ENCODE data around the gene NCR1. TPM values are rescaled to one million over a fixed set of nuclear protein-coding genes. Genes with fewer than 3 reads are reported as not detected.
"Not testable (repeated sequence)": the region's sequence is repeated elsewhere in the genome, so short reads cannot be mapped to it uniquely, and the experiment has no call there.

The NCR1 gene
- total RNA-seq, 4 donors from 2014 or later: not detected

DNA sequence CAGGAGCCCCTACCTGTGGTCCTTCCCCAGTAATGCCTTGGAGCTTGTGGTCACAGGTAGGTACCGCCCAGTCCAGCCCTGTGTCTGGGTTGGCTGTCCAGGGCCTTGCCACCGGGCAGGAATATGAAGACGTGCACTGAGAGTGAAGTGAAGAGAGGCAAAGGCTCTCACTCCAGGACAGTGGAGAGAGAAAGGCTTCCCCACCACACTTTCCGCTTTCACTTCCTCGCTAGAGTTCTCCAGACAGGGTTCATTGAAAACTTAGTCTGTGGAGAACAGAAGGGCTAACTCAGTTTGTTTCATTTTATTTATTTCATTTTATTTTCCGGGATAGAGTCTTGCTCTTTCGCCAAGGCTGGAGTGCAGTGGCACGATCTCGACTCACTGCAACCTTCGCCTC is 17.7 kb upstream of the NCR1 start:
- intact Hi-C loops (cut with DNase I; ENCODE audit: low total_unique reads) (no loop called here), in situ Hi-C loops (cut with MboI; ENCODE audit: low sequenced_read_pairs in 4 of 4) (no loop called here)
- DNase-seq: no peak
- ATAC-seq: no peak
- H3K4me1 ChIP-seq: no peaks in the 10 kb centered on the region
- no peaks in the 10 kb centered on the region for H3K36me3 ChIP-seq
- no peak for TF ChIP-seq POLR2A (IDR thresholded peaks at IDR 0.05)
- TF ChIP-seq, protein P1, sequence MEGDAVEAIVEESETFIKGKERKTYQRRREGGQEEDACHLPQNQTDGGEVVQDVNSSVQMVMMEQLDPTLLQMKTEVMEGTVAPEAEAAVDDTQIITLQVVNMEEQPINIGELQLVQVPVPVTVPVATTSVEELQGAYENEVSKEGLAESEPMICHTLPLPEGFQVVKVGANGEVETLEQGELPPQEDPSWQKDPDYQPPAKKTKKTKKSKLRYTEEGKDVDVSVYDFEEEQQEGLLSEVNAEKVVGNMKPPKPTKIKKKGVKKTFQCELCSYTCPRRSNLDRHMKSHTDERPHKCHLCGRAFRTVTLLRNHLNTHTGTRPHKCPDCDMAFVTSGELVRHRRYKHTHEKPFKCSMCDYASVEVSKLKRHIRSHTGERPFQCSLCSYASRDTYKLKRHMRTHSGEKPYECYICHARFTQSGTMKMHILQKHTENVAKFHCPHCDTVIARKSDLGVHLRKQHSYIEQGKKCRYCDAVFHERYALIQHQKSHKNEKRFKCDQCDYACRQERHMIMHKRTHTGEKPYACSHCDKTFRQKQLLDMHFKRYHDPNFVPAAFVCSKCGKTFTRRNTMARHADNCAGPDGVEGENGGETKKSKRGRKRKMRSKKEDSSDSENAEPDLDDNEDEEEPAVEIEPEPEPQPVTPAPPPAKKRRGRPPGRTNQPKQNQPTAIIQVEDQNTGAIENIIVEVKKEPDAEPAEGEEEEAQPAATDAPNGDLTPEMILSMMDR (IDR thresholded peaks at IDR 0.05 in 4 of 5, conservative IDR thresholded peaks at IDR 0.05 in 1 of 5): no peak
- no peaks in the 10 kb centered on the region for H3K9me3 ChIP-seq
- no peak overlapping the region for H3K27ac ChIP-seq
- no peaks in the 10 kb centered on the region for H3K27me3 ChIP-seq
- H3K4me3 ChIP-seq: no peak overlapping the region

- intact Hi-C loops (cut with DNase I; ENCODE audit: low total_unique reads) (no loop called here), in situ Hi-C loops (cut with MboI; ENCODE audit: low sequenced_read_pairs in 4 of 4) (no loop called here)
- ATAC-seq (no peak), DNase-seq (no peak)
- H3K27ac ChIP-seq: no peak overlapping the region
- H3K4me3 ChIP-seq: no peak overlapping the region
- no peaks in the 10 kb centered on the region for H3K4me1 ChIP-seq
- H3K27me3 ChIP-seq: no peaks in the 10 kb centered on the region
- H3K9me3 ChIP-seq: no peaks in the 10 kb centered on the region
- no peaks in the 10 kb centered on the region for H3K36me3 ChIP-seq
- no peak for TF ChIP-seq POLR2A (IDR thresholded peaks at IDR 0.05)
- TF ChIP-seq, protein P1 (IDR thresholded peaks at IDR 0.05 in 4 of 5, conservative IDR thresholded peaks at IDR 0.05 in 1 of 5): no peak
Measured at GRCh38 chr19:54889566-54889965, 16.4 kb upstream of the NCR1 start.

DNA sequence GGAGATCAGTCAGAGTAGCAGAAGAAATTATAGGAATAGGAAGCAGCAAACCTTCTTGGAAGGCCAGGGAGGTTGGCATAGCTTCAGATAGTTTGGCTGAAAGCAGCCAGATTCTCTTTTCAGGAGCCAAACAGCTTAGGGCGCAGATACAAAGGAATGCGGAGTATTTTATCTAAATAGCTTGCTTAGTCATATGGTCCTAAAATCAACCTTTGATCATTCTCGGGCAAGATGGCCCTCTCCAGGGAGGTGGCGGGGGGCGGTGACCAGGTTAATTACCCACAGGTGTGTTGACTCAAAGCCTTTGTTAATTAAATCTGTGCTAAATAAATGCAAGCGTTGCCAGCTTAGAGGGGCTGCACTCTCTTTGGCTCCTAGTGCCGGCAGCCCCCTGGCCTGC is 12.5 kb upstream of the NCR1 start:
- Histone ChIP-seq H3K4me1 (no peaks in the 10 kb centered on the region), H3K27me3 (no peaks in the 10 kb centered on the region), H3K4me3 (no peak overlapping the region), H3K27ac (no peak overlapping the region), H3K36me3 (no peaks in the 10 kb centered on the region), H3K9me3 (no peaks in the 10 kb centered on the region)
- DNase-seq (no peak), ATAC-seq (no peak)
- intact Hi-C loops (cut with DNase I; ENCODE audit: low total_unique reads): no loop called here
- in situ Hi-C loops (cut with MboI; ENCODE audit: low sequenced_read_pairs in 4 of 4): no loop called here
- TF ChIP-seq POLR2A (IDR thresholded peaks at IDR 0.05): no peak
- TF ChIP-seq, protein P1 (IDR thresholded peaks at IDR 0.05 in 4 of 5, conservative IDR thresholded peaks at IDR 0.05 in 1 of 5): no peak

GRCh38 chr19:54894106-54894505 is 11.8 kb upstream of the NCR1 start:
- DNase-seq; H3K36me3 ChIP-seq; H3K9me3 ChIP-seq; H3K4me3 ChIP-seq; H3K27ac ChIP-seq; ATAC-seq; intact Hi-C loops (cut with DNase I; ENCODE audit: low total_unique reads); in situ Hi-C loops (cut with MboI; ENCODE audit: low sequenced_read_pairs in 4 of 4); H3K4me1 ChIP-seq; H3K27me3 ChIP-seq: not testable (repeated sequence)

DNA sequence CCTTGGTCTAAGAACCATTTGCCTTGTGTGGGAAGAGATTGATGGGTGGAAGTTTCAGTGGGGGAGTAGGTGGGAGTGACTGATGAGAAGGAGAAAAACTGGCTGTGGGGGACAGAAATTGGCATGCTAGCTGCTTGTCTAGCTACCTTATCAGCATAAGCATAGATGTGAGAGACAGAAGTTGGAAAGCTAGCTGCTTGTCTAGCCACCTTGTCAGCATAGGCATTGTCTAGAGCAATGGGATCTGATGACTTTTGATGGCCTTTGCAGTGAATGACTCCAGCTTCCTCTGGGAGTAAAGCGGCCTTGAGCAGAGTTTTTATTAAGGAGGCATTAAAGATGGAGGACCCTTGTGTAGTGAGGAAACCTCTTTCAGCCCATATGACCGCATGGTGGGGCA is 9.9 kb upstream of the NCR1 start:
- Histone ChIP-seq H3K36me3 (no peaks in the 10 kb centered on the region), H3K9me3 (no peaks in the 10 kb centered on the region), H3K4me1 (no peaks in the 10 kb centered on the region), H3K27me3 (no peaks in the 10 kb centered on the region), H3K27ac (no peak overlapping the region), H3K4me3 (no peak overlapping the region)
- in situ Hi-C loops (cut with MboI; ENCODE audit: low sequenced_read_pairs in 4 of 4) (no loop called here), intact Hi-C loops (cut with DNase I; ENCODE audit: low total_unique reads) (no loop called here)
- no peak for TF ChIP-seq POLR2A (IDR thresholded peaks at IDR 0.05)
- TF ChIP-seq, protein P1 (IDR thresholded peaks at IDR 0.05 in 4 of 5, conservative IDR thresholded peaks at IDR 0.05 in 1 of 5): no peak
- DNase-seq: no peak
- ATAC-seq: no peak

GRCh38 chr19:54898685-54899084 is 7.3 kb upstream of the NCR1 start:
- H3K4me1 ChIP-seq; H3K27ac ChIP-seq; intact Hi-C loops (cut with DNase I; ENCODE audit: low total_unique reads); ATAC-seq; in situ Hi-C loops (cut with MboI; ENCODE audit: low sequenced_read_pairs in 4 of 4); H3K27me3 ChIP-seq; H3K36me3 ChIP-seq; H3K9me3 ChIP-seq; DNase-seq; H3K4me3 ChIP-seq: not testable (repeated sequence)

DNA sequence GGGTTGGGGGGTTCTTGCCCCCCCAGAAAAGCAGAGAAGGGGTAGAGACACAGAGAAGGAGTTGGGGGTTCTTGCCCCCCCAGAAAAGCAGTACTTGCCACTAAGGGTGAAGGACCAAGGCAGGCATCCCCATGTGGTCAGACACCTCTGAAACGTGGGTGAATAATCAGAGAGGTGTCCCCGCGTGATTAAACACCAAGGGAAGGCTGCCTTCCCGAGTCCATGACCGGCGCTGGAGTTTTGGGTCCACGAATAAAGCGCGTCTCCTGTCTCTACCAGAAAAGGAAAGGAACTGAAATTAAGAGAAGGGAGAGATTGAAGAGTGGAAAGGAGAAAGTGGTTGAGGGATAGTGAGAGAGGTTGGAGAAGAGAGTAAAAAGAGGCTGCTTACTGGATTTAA is 6.3 kb upstream of the NCR1 start:
- H3K27ac ChIP-seq; ATAC-seq; H3K4me3 ChIP-seq; in situ Hi-C loops (cut with MboI; ENCODE audit: low sequenced_read_pairs in 4 of 4); H3K36me3 ChIP-seq; DNase-seq; H3K27me3 ChIP-seq; intact Hi-C loops (cut with DNase I; ENCODE audit: low total_unique reads); H3K4me1 ChIP-seq; H3K9me3 ChIP-seq: not testable (repeated sequence)

DNA sequence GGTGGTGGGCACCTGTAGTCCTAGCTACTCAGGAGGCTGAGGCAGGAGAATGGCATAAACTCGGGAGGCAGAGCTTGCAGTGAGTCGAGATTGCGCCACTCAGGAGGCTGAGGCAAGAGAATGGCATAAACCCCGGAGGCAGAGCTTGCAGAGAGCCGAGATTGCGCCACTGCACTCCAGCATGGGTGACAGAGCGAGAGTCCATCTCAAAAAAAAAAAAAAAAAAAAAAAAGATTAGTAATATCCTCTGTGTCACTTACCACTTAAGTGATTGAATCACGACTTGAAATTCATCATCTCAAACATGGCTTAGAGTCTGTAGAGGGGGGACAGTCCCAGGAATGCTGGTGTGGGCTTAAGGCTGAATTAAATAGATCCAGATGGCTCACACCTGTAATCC is 4.8 kb upstream of the NCR1 start:
- H3K27ac ChIP-seq; H3K27me3 ChIP-seq; H3K36me3 ChIP-seq; intact Hi-C loops (cut with DNase I; ENCODE audit: low total_unique reads); H3K9me3 ChIP-seq; H3K4me3 ChIP-seq; DNase-seq; H3K4me1 ChIP-seq; ATAC-seq; in situ Hi-C loops (cut with MboI; ENCODE audit: low sequenced_read_pairs in 4 of 4): not testable (repeated sequence)
